Right hindlimb (tissue), 1 donor: ENCODE results near the gene PYDC2.
"Not testable (repeated sequence)": the region's sequence is repeated elsewhere in the genome, so short reads cannot be mapped to it uniquely, and the experiment has no call there.

Source experiments
- DNase-seq: peaks from one replicate; pipeline ENCODE4 v3.0.0-alpha.2; 2018

Gene PYDC2

GRCh38 chr3:191473661-191474198, 12.8 kb downstream of the PYDC2 start:
- no peak for DNase-seq

- no peak for DNase-seq
Measured at GRCh38 chr3:191476066-191476772, 15.3 kb downstream of the PYDC2 start.

DNA sequence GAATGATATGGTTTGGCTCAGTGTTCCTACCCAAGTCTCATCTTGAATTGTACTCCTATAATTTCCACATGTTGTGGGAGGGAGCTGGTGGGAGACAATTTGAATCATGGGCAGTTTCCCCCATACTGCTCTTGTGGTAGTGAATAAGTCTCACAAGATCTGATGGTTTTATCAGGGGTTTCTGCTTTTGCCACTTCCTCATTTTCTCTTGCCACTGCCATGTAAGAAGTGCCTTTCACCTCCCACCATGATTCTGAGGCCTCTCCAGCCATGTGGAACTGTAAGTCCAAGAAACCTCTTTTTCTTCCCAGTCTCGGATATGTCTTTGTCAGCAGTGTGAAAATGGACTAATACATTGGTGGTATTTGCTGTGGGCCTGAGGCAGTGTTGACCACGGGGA, 23.0 kb downstream of the PYDC2 start:
- DNase-seq, result not testable (repeated sequence)

- no peak for DNase-seq
Measured at GRCh38 chr3:191484461-191484860, 23.5 kb downstream of the PYDC2 start.

DNA sequence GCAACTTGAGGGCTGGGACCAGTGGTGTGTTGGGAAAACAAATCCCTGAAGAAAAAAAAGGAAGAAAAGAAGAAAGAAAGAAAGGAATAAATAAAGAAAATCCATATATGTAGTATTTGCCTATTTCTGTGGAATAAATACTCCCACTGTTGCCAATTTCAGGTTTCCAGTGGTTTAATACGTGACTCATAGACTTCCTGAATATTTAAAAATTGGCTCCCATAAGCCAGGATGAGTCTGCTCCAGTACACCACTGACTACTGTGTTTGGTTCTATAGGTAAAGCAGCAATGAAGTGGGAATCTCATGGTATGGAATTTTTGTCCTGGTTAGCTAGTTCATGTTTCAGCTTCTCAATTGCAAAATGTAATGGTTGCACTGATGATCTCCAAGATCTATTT, 31.6 kb downstream of the PYDC2 start:
- DNase-seq, result no peak

GRCh38 chr3:191493336-191493735, 32.4 kb downstream of the PYDC2 start:
- no peak for DNase-seq

DNA sequence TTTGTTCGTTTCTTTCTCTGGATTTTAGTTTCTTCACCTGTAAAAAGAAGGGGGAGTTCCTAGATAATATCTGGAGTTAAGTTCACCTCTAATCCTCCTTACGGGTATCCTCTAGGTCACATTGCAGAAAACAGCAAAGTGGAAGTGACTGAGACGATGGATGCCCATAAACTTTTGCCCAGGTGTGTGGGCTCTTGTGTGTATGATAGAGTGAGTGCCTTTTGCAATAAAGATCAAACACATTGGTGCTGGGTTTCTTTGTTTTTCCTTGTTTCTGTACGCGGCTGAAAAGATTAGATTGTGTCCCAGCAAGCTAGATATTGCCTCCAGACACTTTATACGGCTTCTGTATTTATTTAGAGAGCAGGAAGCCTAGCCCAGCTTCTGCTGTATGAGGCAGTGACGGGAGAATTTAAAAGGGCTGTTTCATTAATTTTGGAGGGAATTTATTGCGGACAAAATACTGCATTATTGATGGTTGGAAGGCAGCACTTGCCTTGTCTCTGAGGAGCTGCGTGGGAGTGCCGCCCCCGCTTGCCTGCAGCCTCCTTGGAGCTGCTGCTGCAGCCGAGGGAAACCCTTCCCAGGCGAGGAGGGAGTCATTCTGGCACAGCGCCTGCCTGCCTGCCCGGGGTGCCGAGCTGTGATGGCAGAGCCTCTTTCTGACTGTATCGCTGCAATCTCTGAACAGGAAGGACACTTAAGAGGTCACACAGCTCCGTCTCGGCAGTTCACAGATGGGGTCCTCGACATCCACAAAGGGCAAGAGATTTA, 38.5 kb downstream of the PYDC2 start:
- peak; percentile 25 for DNase-seq

DNA sequence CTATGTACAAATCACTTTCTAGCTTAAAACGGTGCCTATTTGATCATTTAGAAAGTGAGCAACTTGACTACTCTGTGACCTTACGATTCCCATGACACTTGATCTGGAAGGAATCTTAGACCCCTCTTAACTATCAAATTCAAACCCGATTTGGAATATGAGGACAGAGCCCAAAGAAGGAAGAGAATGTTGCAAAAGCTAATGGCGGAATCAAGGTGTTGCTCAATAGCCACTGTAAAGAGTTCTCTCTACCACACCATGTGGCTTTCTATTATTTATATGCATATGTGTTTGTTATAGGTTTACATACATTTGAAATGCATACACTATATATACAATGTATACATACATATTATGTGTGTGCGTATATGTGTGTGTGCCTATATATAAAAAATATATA, 39.9 kb downstream of the PYDC2 start:
- no peak for DNase-seq

DNA sequence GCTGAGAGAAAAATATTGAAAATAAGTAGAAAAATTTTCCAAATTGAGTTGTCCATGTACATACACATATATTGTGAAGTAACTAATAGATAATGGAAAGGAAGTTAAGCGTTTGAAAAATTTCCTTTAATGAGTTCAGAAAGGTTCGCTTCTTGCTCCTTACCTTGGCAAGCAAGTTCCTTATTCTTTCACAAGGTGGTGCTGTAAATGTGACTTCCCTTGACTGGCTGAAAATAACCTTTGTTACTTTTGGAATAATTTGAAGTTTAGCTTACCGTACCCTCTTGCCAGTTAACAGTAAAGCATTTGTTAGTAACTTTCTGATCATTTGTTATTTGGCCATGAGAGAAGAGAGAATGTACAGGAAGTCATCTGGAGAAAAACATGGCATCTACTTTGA, 41.6 kb downstream of the PYDC2 start:
- DNase-seq, result no peak

GRCh38 chr3:191509078-191509477, 48.1 kb downstream of the PYDC2 start:
- DNase-seq, result no peak
